GM21390 (cell line): ENCODE measurements around the gene SBNO1.
"Not testable (repeated sequence)": the region's sequence is repeated elsewhere in the genome, so short reads cannot be mapped to it uniquely, and the experiment has no call there.

Source experiments
- ATAC-seq: cut with Tn5 transposase; IDR thresholded peaks from one replicate; pipeline ENCODE4 v1.9.1; 2021; ENCODE audit not compliant: unreplicated experiment

Gene SBNO1

GRCh38 chr12:123356159-123356670, 8.4 kb downstream of the SBNO1 start:
- ATAC-seq = no peak

- no peak for ATAC-seq
These were observed 10.0 kb downstream of the SBNO1 start for GRCh38 chr12:123354600-123354999.

GRCh38 chr12:123351349-123351748, 13.3 kb downstream of the SBNO1 start:
- ATAC-seq = no peak

GRCh38 chr12:123346946-123347345, 17.7 kb downstream of the SBNO1 start:
- no peak for ATAC-seq

- ATAC-seq = no peak
These were observed 20.6 kb downstream of the SBNO1 start for GRCh38 chr12:123344086-123344485.

- ATAC-seq = no peak
These were observed 27.6 kb downstream of the SBNO1 start for GRCh38 chr12:123337070-123337469.

GRCh38 chr12:123336530-123336929, 28.1 kb downstream of the SBNO1 start:
- ATAC-seq = no peak

- no peak for ATAC-seq
These were observed 29.2 kb downstream of the SBNO1 start for GRCh38 chr12:123335490-123335889.

GRCh38 chr12:123329799-123330198, 34.8 kb downstream of the SBNO1 start:
- ATAC-seq = no peak

- ATAC-seq = no peak
These were observed 44.8 kb downstream of the SBNO1 start for GRCh38 chr12:123319826-123320225.

GRCh38 chr12:123319273-123319672, 45.4 kb downstream of the SBNO1 start:
- no peak for ATAC-seq

GRCh38 chr12:123313046-123313445, 51.6 kb downstream of the SBNO1 start:
- ATAC-seq = not testable (repeated sequence)

GRCh38 chr12:123306200-123306599, 58.4 kb downstream of the SBNO1 start:
- no peak for ATAC-seq

GRCh38 chr12:123305136-123305535, 59.5 kb downstream of the SBNO1 start:
- ATAC-seq = no peak

GRCh38 chr12:123293178-123293760, 71.4 kb downstream of the SBNO1 start:
- no peak for ATAC-seq

- no peak for ATAC-seq
These were observed 74.7 kb downstream of the SBNO1 start for GRCh38 chr12:123289911-123290310.

- ATAC-seq = no peak
These were observed 75.8 kb downstream of the SBNO1 start for GRCh38 chr12:123288751-123289346.

- no peak for ATAC-seq
These were observed 77.8 kb downstream of the SBNO1 start for GRCh38 chr12:123286652-123287373.

GRCh38 chr12:123284669-123285068, 80.0 kb downstream of the SBNO1 start:
- no peak for ATAC-seq

- no peak for ATAC-seq
These were observed 81.2 kb downstream of the SBNO1 start for GRCh38 chr12:123283461-123283860.

GRCh38 chr12:123282111-123282510, 82.5 kb downstream of the SBNO1 start:
- ATAC-seq = no peak

GRCh38 chr12:123280971-123281370, 83.7 kb downstream of the SBNO1 start:
- no peak for ATAC-seq
